ENCODE measurements around the gene SBF2. TPM values are rescaled to one million over a fixed set of nuclear protein-coding genes. Genes with fewer than 3 reads are reported as not detected.

SBF2 gene
- total RNA-seq, 1 donor from 2014 or later: 30.7 TPM

GRCh38 chr11:9849389-9849788 lies 444.6 kb downstream of the SBF2 start:
- no peaks in the 10 kb centered on the region for H3K36me3 Mint-ChIP-seq (ENCODE audit: unreplicated experiment)
- H3K27ac Mint-ChIP-seq (ENCODE audit: unreplicated experiment): no peak overlapping the region
- H3K27me3 Mint-ChIP-seq (ENCODE audit: unreplicated experiment): no peaks in the 10 kb centered on the region
- no peak for DNase-seq
- no peaks in the 10 kb centered on the region for H3K4me1 Mint-ChIP-seq (ENCODE audit: low read depth, unreplicated experiment)
- H3K4me3 Mint-ChIP-seq (ENCODE audit: unreplicated experiment): no peak overlapping the region
- H3K9me3 Mint-ChIP-seq (ENCODE audit: unreplicated experiment): no peaks in the 10 kb centered on the region
- TF ChIP-seq, protein P1, sequence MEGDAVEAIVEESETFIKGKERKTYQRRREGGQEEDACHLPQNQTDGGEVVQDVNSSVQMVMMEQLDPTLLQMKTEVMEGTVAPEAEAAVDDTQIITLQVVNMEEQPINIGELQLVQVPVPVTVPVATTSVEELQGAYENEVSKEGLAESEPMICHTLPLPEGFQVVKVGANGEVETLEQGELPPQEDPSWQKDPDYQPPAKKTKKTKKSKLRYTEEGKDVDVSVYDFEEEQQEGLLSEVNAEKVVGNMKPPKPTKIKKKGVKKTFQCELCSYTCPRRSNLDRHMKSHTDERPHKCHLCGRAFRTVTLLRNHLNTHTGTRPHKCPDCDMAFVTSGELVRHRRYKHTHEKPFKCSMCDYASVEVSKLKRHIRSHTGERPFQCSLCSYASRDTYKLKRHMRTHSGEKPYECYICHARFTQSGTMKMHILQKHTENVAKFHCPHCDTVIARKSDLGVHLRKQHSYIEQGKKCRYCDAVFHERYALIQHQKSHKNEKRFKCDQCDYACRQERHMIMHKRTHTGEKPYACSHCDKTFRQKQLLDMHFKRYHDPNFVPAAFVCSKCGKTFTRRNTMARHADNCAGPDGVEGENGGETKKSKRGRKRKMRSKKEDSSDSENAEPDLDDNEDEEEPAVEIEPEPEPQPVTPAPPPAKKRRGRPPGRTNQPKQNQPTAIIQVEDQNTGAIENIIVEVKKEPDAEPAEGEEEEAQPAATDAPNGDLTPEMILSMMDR (IDR thresholded peaks at IDR 0.05; ENCODE audit: partially characterized antibody, unreplicated experiment): no peak

DNA sequence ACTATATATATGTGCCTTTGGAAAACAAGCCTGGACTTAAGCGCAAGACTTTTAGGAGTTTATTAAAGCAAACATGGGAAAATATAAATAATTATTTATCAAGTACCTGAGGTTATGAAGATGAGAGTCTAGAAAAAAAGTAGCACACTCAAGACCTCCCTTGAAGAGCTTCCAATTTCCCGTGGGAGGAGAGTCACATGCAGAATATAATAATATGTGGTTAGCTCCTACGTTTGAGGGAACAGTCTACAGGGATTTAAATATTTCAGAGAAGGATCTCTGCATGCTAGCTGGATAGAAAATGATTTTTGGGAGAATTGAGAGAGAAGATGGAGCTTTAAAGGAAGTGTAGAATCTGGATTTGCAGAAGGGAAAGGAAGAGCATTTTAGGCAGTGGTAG lies 446.4 kb downstream of the SBF2 start:
- Mint-ChIP-seq H3K27ac (ENCODE audit: unreplicated experiment) (no peak overlapping the region), H3K9me3 (ENCODE audit: unreplicated experiment) (no peaks in the 10 kb centered on the region), H3K4me3 (ENCODE audit: unreplicated experiment) (no peak overlapping the region), H3K4me1 (ENCODE audit: low read depth, unreplicated experiment) (no peaks in the 10 kb centered on the region), H3K27me3 (ENCODE audit: unreplicated experiment) (no peaks in the 10 kb centered on the region), H3K36me3 (ENCODE audit: unreplicated experiment) (no peaks in the 10 kb centered on the region)
- TF ChIP-seq, protein P1 (IDR thresholded peaks at IDR 0.05; ENCODE audit: partially characterized antibody, unreplicated experiment): no peak
- DNase-seq: no peak

DNA sequence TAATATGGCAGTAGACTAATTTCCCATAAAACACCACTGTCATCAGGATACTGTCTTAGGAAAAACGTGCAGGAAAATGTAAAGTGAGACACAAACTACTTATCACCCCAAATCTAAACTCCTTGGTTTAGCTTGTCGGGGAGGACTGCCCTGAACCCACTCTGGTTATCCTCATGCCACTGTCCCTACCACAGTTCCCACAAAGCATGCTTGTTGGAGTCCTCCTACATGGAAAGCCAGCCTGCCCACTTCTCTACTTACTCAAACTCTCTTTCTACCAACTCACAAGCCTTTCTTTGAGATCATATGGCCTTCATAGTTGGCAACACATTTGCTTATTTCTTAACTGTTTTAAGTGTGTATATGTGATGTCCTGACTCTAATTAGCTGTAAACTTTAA lies 451.1 kb downstream of the SBF2 start:
- TF ChIP-seq, protein P1 (IDR thresholded peaks at IDR 0.05; ENCODE audit: partially characterized antibody, unreplicated experiment): no peak
- H3K4me3 Mint-ChIP-seq (ENCODE audit: unreplicated experiment): no peak overlapping the region
- no peaks in the 10 kb centered on the region for H3K36me3 Mint-ChIP-seq (ENCODE audit: unreplicated experiment)
- DNase-seq: no peak
- H3K27ac Mint-ChIP-seq (ENCODE audit: unreplicated experiment): no peak overlapping the region
- no peaks in the 10 kb centered on the region for H3K4me1 Mint-ChIP-seq (ENCODE audit: low read depth, unreplicated experiment)
- H3K27me3 Mint-ChIP-seq (ENCODE audit: unreplicated experiment): no peaks in the 10 kb centered on the region
- no peaks in the 10 kb centered on the region for H3K9me3 Mint-ChIP-seq (ENCODE audit: unreplicated experiment)

- H3K4me3 Mint-ChIP-seq (ENCODE audit: unreplicated experiment): no peak overlapping the region
- no peak for DNase-seq
- no peak overlapping the region for H3K27ac Mint-ChIP-seq (ENCODE audit: unreplicated experiment)
- no peaks in the 10 kb centered on the region for H3K4me1 Mint-ChIP-seq (ENCODE audit: low read depth, unreplicated experiment)
- TF ChIP-seq, protein P1 (IDR thresholded peaks at IDR 0.05; ENCODE audit: partially characterized antibody, unreplicated experiment): no peak
- H3K27me3 Mint-ChIP-seq (ENCODE audit: unreplicated experiment): no peaks in the 10 kb centered on the region
- H3K36me3 Mint-ChIP-seq (ENCODE audit: unreplicated experiment): no peaks in the 10 kb centered on the region
- H3K9me3 Mint-ChIP-seq (ENCODE audit: unreplicated experiment): no peaks in the 10 kb centered on the region
Observed at GRCh38 chr11:9840460-9841004, 453.5 kb downstream of the SBF2 start.

DNA sequence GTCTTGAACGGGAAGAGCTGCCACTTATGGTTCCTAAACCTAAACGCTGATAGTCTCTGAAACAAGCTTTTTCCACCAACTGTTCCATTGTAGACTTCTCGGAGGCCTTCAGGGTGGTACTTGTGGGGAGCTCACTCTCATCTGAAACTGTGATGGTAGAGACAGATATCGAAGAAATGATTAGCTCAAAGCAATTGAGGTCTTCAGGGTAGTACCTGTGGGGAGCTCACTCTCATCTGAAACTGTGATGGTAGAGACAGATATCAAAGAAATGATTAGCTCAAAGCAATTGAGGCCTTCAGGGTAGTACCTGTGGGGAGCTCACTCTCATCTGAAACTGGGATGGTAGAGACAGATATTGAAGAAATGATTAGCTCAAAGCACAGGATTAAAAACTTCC lies 454.5 kb downstream of the SBF2 start:
- H3K4me1 Mint-ChIP-seq (ENCODE audit: low read depth, unreplicated experiment): no peaks in the 10 kb centered on the region
- H3K4me3 Mint-ChIP-seq (ENCODE audit: unreplicated experiment): no peak overlapping the region
- DNase-seq: no peak
- H3K27me3 Mint-ChIP-seq (ENCODE audit: unreplicated experiment): no peaks in the 10 kb centered on the region
- H3K27ac Mint-ChIP-seq (ENCODE audit: unreplicated experiment): no peak overlapping the region
- no peaks in the 10 kb centered on the region for H3K9me3 Mint-ChIP-seq (ENCODE audit: unreplicated experiment)
- TF ChIP-seq, protein P1 (IDR thresholded peaks at IDR 0.05; ENCODE audit: partially characterized antibody, unreplicated experiment): no peak
- H3K36me3 Mint-ChIP-seq (ENCODE audit: unreplicated experiment): no peaks in the 10 kb centered on the region

Data from glutamatergic neuron (in vitro differentiated cells).